Fibroblast of lung (primary cell): ENCODE data around the gene CSF1R.

Source experiments
- EZH2 ChIP-seq: IDR thresholded peaks from 2 replicates; pipeline ENCODE4 v1.5.1; 2012; ENCODE audit warnings: low read length, control low read depth, mild to moderate bottlenecking; ENCODE audit errors: missing control alignments
- TF ChIP-seq, protein P1 (sequence below), 2 donors: IDR thresholded peaks in 1 of 2; conservative IDR thresholded peaks in 1 of 2; 1 replicate in 1 of 2; 2 replicates in 1 of 2; pipeline ENCODE4 v1.5.1; 2011 to 2012; ENCODE audit warnings: low read length in 2 of 2, control low read depth in 1 of 2, inconsistent platforms in 1 of 2, low read depth in 1 of 2, mild to moderate bottlenecking in 1 of 2

DNA sequence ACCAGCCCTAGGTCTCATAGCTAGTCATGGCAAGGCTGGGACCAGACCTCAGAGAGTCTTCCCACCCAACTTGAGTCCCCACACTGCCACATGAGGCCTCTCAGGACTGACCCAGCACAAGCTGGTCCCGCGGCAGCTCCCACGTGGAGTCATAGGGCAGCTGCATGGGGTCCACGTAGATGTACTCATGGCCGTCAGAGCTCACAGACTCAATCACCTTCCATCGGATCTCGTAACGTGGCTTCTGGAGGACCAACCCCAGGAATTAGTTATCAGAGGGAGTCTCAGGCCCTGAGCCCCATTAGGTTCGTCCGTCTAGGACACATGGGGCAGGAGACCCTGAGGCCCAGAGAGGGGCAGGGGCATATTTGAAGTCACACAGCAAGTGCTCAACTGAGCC, 39.0 kb upstream of the CSF1R start:
- TF ChIP-seq, protein P1, sequence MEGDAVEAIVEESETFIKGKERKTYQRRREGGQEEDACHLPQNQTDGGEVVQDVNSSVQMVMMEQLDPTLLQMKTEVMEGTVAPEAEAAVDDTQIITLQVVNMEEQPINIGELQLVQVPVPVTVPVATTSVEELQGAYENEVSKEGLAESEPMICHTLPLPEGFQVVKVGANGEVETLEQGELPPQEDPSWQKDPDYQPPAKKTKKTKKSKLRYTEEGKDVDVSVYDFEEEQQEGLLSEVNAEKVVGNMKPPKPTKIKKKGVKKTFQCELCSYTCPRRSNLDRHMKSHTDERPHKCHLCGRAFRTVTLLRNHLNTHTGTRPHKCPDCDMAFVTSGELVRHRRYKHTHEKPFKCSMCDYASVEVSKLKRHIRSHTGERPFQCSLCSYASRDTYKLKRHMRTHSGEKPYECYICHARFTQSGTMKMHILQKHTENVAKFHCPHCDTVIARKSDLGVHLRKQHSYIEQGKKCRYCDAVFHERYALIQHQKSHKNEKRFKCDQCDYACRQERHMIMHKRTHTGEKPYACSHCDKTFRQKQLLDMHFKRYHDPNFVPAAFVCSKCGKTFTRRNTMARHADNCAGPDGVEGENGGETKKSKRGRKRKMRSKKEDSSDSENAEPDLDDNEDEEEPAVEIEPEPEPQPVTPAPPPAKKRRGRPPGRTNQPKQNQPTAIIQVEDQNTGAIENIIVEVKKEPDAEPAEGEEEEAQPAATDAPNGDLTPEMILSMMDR (conservative IDR thresholded peaks at IDR 0.05 in 1 of 2, IDR thresholded peaks at IDR 0.05 in 1 of 2; ENCODE audit: low read depth in 1 of 2, low read length in 2 of 2) = no peak
- TF ChIP-seq EZH2 = no peak
